HG03460 (cell line): ENCODE data around the gene TAF1D.
"Not testable (repeated sequence)": the region's sequence is repeated elsewhere in the genome, so short reads cannot be mapped to it uniquely, and the experiment has no call there.

Experiments
- ATAC-seq: cut with Tn5 transposase; IDR thresholded peaks from one replicate; pipeline ENCODE4 v1.9.1; 2021; ENCODE audit not compliant: unreplicated experiment

TAF1D gene

DNA sequence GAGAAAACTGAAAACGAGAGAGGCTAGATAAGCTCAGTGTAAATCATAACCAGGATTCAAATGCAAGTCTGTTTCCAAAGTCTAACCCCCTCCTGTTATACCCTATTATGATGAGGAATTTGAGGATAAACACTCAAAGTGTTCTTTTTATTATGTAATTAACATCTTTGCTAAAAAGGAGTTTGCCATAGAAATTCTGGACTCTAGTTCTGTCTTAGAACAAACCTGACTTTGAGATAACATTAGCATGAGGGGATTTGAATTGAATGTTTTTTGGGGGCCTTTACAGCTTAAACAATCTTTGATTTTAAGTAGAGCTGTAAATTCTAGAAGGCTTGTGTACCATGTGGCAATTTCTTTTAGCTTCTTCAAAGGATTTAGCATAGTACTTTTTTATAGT is 9.7 kb upstream of the TAF1D start:
- no peak for ATAC-seq

DNA sequence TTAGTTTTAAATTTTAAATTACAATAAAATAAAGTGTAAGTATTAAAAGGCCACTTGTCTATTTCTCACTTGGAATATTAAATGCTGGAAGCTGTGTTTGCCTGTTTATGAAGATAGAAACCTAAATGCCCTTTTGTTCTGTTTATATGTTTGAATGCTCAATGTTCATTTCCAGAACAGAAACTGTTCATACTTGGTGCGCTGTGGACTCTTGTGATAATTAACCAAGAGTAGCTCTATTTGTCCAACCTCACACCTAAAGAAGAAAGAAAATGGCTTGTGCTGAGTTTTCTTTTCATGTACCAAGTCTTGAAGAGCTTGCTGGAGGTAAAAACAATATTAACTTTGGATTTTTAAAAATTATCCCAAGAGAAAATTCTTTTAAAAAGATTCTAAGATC is 5.8 kb upstream of the TAF1D start:
- ATAC-seq = peak; percentile 93

DNA sequence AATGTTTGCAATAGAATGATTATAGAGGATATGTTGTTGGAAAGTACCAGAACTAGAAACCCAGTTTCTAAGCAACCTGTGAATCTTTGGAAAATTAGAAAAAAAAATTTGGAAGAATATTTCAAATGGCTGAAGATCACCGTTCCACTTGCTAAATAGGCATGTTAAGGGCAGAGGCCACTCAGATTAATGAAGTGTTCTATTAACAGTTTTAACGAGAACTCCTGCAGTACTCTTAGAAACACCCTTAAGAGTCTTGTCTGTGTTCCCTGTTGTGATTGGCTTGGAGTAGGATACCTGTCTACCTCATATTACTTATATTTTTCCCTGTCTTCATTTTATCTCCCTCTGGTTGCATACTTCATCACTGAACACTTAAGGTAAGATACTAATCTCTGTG is 4.8 kb upstream of the TAF1D start:
- no peak for ATAC-seq

DNA sequence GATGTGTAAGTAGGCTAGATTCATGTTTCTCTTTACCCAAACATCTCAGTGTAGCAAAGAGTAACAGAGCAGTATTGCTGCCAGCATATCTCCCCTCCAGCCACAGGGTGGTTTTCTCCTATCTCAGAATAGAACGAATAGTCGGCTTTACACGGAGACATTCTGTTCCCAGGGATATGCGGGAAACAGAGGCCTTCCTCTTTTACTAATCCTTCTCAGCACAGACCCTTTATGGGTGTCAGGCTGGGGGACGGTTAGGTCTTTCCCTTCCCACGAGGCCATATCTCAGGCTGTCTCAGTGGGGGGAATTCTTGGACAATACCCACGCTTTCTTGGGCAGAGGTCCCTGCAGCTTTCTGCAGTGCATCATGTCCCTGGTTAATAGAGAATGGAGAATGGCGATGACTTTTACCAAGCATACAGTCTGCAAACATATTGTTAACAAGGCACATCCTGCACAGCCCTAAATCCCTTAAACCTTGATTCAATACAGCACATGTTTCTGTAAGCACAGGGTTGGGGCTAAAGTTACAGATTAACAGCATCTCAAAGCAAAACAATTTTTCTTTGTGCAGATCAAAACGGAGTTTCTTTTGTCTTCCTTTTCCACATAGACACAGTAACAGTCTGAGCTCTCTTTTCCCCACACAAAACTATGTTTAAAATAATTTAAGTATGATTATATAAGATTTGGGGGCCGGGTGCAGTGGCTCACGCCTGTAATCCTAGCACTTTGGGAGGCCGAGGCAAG is 3.9 kb upstream of the TAF1D start:
- not testable (repeated sequence) for ATAC-seq

DNA sequence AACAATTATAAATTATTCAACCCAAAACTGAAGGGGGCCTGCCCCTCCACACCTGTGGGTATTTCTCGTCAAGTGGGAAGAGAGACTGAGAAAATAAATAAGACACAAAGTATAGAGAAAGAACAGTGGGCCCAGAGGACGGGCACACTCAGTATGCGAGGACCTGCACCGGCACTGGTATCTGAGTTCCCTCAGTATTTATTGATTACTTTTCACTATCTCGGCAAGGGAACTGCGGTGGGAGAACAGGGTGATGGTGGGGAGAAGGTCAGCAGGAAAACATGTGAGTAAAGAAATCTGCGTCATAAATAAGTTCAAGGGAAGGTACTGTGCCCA is 3.3 kb upstream of the TAF1D start:
- ATAC-seq = no peak

DNA sequence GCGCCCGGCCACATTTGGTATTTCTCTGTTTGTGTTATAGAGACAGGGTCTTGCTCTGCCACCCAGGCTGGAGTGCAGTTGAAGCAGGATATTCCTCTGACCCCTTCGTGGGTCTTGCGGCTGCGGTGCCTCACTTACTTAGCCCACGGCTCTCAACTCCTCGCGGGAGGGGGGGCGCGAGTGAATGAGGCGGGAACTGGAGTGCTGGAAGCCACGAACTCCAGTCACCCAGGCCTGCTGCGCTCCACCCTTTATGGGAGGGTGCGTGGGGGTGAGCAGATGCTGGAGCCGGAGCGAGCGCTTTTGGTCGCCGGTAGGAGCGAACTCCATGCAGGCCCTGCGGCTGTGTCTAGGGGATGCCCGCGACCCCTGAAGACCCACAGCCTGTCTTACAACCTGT is 2.0 kb upstream of the TAF1D start:
- no peak for ATAC-seq

DNA sequence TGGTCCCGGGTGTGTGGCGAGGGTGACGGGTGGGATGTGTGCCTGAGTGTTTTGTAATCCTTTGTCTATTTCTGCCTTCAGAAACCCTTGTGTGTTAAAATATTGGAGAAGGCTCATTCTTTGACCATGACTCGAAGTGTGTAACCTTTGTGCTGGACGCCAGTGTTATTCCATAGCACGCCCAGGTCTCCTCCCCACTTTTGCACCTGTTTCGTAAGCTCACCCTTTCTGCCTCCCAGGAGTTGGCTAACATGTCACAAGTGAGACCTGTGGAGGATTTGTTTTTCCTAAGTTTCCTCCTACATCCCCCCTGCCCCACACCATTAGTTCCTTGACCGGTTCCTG is 559 bp upstream of the TAF1D start:
- ATAC-seq = peak; percentile 10

DNA sequence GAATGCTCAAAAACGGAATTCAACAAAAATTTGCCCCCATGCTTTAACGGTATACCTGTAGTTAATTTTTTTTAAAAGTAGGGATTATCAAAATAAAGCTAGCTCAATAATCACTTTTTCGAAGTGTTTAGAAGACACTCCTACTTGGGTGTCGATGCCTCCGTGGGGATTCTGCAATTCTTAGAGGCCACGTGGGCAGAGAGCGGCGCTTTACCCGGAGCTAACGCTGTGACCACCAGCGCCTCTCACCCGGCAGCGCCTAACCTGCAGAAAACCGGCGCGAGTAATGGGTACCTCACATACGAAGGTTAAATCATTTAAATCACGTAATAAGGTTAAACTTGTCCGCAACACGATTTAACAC is 583 bp downstream of the TAF1D start:
- peak; percentile 39 for ATAC-seq

DNA sequence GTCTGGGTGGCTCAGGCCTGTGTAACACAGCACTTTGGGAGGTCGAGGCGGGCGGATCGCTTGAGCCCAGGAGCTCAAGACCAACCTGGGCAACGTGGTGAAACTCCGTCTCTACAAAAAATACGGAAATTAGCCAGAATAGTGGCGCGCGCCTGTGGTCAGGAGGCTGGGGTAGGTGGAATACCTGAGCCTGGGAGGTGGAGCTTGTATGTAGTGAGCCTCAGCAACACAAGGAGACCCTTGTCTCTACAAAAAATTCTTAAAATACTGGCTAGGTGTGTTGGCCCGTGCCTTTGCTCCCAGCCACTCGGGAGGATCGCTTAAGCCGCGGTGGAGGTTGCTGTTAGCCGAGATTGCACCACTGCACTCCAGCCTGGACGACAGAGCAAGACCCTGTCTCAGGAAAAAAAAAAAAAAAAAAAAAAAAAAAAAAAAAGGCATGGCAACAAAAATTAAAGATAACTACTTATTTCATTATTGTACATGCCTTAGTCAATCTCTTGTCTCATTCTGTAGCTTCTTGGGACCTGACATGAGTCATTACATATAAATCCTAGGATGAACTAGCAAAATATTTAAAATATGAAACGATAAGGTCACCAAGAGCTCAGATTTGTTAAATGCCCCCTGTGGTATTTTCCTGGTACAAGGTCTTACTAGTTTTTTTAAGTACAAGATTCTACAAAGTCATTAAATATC is 1.1 kb downstream of the TAF1D start:
- no peak for ATAC-seq

DNA sequence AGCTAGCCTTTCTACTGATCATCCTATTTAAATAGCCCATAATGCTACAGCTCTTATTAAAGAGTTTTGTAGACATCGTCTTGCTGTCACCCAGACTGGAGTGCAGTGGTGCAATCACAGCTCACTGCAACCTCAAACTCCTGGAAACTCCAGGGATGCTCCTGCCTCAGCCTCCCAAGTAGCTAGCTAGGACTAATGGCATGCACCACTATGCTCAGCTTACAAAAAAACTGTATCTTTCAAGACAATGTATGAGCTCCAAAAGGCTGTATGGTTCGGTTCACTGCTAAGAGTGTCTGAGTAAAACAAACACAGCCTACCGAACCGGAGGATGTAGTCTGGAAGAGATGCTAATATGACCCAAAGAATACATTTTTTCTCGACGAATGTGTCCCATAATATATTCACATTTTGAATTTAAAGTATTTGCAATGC is 2.6 kb downstream of the TAF1D start:
- ATAC-seq = no peak

DNA sequence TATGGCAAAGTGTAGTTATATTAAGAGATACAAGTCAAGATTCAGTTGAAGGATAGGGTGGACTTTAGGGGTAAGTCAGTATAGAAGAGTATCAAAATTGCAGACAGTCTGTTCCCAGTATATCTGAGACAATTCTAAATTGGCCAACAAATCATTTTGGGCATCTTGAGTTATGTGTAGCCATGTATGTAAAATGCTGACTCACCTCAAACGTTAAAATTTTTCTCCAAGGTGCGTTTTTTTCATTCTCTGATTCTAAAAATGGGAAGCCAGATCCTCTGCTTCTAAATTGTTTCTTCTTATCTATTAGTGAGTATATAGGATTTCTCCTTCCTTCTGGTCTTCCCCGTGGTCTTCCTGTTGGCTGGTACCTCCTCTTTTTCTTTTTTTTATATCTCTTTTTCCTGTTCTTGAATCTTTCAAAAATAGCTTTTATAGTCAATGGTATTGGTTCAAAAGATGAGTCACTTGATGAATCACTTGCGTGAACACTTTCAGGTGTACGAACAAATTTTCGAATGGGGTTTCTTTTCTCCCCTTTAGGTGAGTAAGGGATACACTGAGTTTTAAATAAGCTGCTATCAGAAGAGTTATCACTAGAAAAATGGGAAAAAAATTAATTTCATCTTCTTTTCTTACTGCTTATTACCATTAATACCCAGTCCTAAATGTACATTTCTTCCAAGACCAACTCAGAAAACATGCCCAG is 3.2 kb downstream of the TAF1D start:
- no peak for ATAC-seq

DNA sequence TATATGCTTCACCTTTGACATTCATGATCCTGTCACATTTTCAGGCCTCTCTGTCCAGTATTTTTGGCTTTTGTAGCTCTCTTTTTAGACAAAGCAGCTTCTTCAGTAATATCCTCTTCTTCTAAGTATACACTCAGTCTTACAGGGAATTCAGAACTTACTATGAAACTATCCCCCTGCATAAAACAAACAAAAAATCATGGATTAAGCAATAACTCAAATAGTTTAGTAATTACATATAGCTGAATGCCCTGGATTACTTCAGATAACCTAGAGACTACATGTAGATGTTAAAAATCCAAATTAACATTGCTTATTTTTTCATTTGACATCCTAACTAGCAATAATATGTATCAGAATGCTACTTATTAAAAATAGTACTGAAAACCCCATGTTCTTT is 5.2 kb downstream of the TAF1D start:
- ATAC-seq = no peak

DNA sequence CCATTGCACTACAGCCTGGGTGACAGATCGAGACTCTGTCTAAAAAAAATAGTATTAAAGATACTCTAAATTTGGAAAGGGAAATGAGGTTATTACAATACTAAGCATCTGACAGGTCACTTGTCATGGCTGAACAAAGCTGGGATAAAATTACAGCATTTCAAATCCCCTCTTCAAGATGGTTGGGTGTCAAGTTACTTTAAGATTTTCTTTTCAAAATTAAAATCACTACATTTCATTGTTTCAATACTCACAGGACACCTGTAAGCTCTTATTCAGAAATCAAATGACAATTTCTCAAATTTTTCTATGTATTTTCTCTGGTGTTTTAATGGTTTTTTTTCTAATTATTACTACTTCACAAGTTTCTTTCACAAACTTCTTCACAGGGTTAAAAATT is 5.7 kb downstream of the TAF1D start:
- ATAC-seq = no peak

DNA sequence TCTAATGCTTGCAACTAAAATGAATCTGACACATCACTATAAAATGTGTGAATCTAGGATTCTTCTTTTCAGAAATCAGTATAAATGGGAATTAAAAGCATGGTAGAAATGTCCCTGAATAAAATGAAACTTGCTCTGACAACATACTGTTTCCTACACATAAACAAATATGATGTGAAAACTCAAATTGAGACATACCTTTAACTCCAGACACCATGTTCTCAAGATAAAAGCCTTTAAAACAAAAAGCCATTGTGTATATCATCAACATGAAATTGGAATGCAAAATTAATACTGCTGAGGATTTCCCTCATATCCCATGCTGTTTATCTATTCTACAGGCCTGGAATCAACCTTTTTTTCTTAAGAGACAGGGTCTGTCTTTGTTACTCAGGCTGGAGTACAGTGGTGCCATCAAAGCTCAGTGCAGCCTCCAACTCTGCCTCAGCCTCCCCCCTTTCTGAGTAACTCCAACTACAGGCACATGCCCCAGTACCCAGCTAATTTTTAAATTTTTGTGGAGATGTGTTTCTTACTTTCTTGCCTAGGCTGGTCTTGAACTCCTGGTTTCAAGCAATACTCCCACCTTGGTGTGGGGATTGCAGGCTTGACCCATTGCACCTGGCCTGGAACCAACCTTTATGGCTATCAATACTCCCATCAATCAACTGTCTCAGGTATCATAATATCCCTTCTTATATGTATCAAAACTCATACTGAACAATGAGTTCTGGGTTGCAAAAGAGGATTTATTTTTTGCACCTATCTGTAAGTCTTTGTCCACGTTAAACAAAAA is 6.7 kb downstream of the TAF1D start:
- ATAC-seq = no peak

DNA sequence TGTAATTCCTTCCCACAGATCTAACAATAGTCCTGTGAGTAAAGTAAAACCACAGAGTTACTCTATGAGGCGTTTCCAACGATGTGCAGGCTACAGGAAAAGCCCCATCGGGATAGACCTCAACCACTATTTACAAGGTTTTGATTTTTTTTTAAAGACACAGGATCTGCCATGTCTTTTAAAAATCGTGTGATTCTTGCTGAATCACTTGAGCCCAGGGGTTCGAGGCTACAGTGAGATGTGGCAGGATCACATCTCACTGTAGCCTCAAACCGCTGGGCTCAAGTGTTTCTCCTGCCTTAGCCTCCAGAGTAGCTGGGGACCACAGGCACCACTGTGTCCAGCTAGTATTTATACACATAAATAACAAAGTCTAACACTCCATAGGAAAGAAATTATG is 7.8 kb downstream of the TAF1D start:
- ATAC-seq = no peak

DNA sequence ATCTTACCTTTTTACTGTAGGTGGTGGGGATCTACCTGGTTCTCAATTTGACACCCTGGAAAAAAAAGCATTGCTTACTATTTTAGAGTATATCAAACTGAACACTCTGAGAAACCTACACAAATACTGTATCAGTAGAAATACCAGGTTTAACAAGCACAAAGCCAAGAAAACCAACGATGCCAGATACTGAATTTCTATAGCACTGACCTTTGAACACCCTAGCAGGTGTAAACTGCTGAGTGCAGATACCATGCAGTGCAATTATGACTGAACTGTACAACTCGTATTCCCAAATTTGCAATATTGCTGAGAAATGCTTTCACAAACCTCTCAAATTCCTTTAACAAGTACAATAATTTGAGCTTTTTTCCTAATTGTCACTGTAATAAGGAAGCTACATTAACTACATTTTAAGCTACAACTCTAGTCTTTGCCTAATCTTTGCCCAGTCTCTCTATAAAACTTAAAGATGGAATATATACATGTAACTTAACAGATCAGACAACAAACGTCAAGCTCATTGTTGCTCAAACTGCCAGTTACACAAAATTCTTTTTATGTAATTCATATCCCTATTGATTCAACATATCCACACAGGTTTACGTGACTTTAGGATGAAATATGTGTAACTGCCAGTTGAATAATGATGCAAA is 8.9 kb downstream of the TAF1D start:
- no peak for ATAC-seq

DNA sequence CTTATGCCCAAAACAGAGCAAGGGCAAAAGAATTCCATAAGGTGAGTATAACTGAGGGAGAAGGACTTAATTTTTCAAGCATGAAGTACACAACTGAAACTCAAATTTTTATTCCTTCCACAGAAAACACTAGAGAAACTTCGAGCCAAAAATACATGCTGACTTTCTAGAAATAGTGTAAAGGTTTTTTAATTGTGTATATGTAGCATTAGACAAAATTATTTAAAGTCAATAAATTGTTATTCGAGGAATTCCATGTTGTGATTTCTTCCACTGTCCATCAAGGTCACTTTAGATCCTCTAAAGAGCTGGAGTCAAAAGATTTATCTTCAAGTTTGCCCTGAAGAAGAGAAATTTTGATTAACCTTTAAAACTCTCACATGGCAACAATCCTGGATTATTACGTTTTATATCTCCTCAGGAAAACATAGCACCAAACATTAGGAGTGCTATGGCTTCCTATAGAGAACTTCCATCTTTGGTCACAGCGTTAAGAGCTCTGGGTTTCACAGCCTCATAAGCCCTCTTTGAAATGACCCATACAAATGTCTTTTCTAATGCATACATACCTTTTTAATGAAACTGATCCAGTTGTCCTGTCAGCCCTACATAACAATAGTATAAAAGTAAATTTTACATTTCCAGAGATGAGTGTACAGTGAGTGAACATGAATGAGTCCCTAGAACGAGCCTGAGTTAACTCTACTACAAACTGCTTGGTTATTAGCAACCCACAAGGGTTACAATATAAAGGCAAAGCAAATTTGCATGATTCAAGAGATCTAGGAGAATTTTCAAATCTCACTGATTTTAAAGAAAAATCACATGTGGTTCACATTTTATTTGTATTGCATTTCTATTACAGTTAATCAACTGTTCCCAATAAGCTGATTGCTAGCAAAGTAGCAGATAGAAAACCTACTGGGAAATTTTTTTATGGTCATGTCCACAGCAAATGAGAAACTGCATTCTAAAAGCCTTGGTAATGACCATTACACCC is 10.9 kb downstream of the TAF1D start:
- ATAC-seq = no peak

DNA sequence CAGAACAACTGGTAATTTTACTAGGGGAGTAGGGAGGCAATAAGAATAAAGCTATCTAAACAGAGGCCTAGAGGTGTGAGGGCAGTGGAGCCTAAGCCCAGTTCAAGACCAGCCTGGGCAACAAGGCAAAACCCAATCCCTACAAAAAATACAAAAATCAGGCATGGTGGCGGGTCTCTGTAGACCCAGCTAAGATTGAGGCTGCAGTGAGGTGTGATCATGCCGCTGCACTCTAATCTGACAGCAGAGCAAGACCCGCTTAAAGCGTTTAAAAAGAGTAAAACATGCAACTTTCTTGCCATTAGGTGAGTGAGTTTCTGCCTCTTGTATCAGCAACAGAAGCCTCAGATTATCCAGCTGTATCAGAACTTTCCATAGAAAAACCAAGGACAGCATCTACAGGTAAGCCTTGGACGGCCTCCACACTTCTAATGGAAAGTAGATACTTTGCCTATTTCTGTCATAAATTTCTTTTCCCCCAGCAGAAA is 12.1 kb downstream of the TAF1D start:
- no peak for ATAC-seq

DNA sequence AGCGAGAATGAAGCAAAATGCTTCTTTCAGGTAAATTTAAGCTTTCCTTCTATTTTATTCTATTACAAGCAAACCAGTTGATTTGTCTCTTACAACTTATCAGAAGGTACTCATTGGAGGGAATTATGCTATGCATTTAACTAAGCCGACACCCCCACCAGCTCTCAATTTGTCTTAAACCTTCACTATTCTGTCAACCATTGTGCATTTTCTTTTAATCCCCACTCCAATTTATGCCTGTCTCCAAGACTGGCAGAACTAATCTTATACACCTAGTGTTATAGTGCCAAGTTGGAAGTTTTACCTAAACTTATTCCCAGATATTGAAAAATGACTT is 12.5 kb downstream of the TAF1D start:
- ATAC-seq = no peak
